IPS DF 4.7 (cell line): Measurements from ENCODE around the gene MYO16.
A peak's percentile ranks its signal among the peaks of the same experiment; 100 is the strongest.

Source experiments
- DNase-seq: peaks from one replicate; pipeline ENCODE4 v3.0.0-alpha.2; 2013; ENCODE audit warnings: low spot score; ENCODE audit errors: extremely low read depth

Gene MYO16

GRCh38 chr13:108662528-108662927, 33.1 kb downstream of the MYO16 start:
- DNase-seq: no peak

DNA sequence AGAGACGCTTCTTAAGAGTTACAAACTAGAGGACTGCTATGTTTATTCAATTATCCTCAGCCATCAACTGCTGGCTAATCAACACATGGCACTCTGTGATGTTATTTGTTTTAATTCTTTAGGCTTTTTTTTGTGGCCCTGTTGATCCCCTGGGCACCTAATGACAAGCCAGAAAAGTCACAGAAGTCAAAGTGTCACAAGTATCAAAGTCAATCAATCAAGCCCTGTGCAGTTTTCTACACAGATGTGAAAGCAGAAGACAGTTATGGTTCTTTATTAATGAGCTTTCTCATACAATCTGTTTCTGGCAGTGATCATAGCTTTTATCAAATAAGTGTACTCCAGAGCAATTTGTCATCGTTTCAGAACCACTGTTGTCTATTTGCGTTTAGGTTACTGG, 34.3 kb downstream of the MYO16 start:
- no peak for DNase-seq

DNA sequence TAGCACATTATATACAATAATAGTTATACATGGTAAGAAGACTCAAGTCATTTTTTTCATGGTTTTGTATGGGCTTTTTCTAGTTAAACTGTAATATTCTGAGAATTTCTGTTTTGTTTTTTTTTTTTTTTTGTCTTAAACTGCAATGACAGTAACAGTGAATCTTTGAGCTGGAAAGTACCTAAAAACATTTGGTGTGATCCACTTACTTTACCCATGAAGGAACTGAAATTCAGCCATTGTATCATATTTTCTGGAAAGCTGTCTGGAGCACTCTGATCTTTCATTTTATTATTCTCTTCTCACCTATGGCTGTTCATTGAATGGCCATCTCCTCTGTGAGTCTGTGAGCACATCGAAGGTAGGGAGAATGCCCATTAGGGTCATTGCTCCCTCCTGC, 37.8 kb downstream of the MYO16 start:
- no peak for DNase-seq

GRCh38 chr13:108669381-108669780, 40.0 kb downstream of the MYO16 start:
- no peak for DNase-seq

GRCh38 chr13:108674346-108674745, 44.9 kb downstream of the MYO16 start:
- no peak for DNase-seq

DNA sequence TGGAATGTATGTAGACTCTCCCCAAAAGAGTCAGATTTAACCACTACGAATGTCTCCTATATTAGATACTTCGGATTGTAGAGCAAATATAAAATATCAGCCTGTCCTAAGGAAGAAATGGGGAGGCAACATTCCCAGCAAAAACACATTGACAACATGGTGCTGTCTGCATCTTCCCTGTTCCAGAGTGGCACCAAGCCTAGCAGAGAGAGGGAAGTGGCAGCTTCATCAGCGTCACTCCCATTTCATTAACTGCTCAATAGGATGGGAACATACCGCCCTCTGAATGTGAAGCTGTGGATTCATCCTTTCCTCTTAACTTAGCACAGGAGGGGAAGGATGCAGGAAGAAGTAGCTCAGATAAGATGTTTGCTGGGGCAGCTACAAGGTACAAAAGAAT, 45.4 kb downstream of the MYO16 start:
- DNase-seq: no peak

- no peak for DNase-seq
Observed at GRCh38 chr13:108676620-108677019, 47.2 kb downstream of the MYO16 start.

DNA sequence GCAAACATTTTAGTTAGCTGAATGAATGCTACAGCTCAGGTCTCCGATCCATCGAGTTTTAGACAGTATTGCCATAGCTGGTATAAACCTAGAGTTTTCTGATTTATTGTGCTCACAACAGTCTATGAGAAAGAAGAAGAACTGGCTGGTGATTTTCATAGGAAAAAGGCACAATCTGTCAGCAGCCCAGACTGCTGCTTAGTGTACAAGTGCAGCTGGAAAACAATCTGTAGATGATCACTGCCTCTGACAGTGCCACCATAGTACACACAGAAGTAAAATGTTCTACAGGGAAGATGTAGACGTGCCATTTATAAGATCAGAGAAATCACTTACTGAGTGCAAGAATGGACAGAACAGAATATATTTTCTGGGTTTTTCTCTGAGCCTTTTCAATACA, 48.4 kb downstream of the MYO16 start:
- no peak for DNase-seq

- DNase-seq: no peak
Observed at GRCh38 chr13:108680011-108680410, 50.6 kb downstream of the MYO16 start.

DNA sequence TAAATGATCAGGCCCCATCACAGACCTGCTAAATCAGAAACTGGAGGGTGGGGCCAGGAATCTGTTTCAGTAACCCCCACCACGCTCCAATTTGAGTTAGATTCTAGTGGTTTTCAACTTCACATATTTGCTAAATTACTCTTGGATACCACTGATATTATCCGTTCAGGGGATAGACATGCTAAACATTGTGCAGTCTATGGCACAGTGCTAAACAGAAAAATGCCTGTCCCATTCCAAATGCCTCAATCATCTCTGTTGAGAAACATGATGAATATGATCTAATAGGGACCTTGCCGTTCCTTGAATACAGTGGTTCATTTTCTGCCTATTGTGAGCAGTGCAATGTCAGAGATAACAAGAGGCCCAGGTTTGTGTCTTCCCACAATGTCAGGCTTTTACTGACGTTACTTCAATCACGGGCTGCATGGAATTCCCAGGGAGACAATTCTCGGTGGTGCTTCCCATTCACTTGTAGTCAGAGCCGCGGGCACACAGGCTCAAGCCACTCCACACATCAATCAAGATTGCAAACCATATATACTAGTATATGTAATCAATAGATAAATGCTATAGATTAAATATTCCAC, 52.7 kb downstream of the MYO16 start:
- DNase-seq: no peak

DNA sequence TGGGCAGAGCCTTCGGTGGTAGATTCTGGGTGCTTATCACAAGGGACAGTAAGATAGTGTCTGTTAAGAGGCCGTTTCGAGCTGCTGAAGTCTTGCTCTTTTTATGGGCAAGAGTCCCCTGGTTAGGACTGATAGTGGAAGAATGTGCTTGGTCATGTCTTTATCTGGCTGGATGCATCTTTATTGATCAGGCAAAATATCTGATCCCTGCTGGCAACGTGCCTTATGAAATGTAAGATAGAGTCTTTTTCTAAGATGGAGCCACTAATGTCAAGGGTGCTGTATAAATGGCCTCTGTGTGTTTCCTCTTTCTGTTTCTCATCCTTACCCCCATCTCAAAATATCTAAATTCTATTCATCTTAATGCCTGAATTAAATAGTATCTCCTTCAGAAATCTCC, 53.3 kb downstream of the MYO16 start:
- DNase-seq: no peak

- no peak for DNase-seq
Observed at GRCh38 chr13:108686027-108686426, 56.6 kb downstream of the MYO16 start.

DNA sequence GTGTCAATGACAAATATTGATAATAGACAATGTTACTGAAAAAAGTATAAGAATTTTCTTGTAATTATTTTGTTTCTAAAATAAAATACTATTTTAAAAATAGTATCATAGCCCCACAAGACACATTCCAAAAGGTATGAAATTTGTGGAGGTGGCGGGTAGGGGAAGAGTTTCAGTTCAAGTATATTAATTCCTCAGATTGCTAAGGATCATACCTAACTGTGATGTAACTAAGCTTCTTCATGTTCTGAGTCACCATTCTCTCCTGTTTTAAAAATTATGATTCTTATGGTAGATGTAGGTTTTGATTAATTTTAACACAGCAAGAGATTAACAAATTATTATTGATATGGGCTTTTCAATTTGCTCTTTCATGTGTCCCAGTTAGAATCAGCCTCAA, 61.3 kb downstream of the MYO16 start:
- DNase-seq: no peak

GRCh38 chr13:108700422-108701170, 71.2 kb downstream of the MYO16 start:
- DNase-seq: no peak

- DNase-seq: no peak
Observed at GRCh38 chr13:108702171-108702570, 72.8 kb downstream of the MYO16 start.

GRCh38 chr13:108705031-108705430, 75.6 kb downstream of the MYO16 start:
- DNase-seq: no peak

GRCh38 chr13:108707584-108707983, 78.2 kb downstream of the MYO16 start:
- DNase-seq: no peak

GRCh38 chr13:108708921-108709320, 79.5 kb downstream of the MYO16 start:
- no peak for DNase-seq

DNA sequence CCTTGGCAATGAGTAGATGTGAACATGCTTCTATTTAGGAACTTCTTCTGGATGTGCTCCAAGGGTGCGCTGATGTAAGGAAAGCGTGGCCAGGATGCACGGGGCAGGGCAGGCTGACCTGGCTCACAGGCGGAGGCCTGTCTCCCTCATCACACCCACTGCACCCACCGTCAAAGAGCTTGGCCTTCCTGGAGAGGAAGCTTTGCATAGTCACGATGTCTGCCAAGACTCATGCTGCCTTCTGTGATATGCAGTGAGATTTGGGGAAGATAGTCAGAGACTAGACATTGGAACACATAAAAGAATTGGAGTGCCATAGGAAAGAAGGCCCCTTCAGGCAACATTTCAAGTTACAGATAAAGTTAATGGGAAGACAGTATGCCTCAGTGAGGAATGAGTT, 82.0 kb downstream of the MYO16 start:
- no peak for DNase-seq

DNA sequence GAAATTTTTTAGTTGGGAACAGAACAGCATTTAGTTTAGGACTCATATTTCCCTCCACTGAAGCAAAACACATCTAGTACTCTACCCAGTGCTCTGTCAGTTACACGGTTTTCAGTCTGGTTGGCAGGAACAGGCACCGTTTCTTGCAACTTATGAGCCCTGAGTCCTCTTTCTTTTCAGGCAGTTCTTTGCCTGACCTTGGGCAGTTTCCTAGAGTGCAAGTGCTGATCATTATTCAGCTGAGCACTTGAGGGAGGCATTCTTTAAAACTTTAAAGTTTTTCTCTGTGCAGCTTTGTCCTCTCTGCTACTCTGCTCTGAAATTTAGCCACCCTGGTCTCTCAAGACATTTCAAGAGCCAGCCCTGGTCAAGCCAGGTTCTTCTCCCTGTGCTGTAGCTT, 96.1 kb downstream of the MYO16 start:
- no peak for DNase-seq

DNA sequence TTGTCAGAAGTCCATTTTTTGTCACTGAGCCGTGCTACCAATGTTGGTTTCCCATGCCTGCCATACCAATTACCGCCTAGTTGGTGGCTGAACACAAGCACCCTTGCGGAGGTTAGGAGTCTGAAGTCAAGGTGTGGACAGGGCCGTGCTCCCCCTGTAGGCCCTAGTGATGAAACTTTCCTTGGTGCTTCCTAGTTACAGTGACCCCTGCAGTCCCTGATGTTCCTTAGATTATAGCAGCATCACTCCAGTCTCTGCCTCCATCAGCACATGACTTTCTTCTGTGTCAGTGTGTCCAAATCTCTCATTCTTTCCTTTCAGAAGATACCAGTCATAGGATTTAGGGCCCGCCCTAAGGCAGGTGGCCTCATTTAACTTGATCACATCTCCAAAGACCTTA, 99.0 kb downstream of the MYO16 start:
- DNase-seq: peak; percentile 81

DNA sequence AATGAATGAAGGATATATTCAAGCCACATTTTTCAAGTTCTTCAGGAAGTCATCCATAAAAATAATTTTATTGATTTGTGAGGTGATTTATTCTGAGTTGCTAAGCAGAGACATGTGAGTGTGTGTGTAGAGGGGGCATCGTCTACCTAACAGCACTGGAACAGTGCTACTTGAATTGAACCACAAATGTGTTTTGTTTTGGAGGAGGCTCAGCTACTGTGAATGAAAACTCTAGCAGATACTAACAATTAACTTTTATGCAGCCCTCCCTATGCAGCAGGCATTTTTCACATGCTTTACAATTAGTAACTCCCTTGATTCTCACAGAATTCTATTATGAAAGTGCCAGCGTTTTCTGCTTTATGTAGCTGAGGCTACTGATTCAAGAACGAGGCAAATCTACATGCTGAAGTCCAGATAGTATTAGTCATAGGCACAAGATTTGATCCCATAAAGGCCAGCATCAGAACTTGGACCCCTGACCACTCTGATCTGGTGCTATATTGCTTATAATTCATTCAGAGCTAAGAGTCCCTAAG, 103.7 kb downstream of the MYO16 start:
- DNase-seq: no peak

- peak; percentile 7 for DNase-seq
Observed at GRCh38 chr13:108734676-108735075, 105.3 kb downstream of the MYO16 start.
